AG10803 (cell line): ENCODE results near the gene OR2T10.
"Not testable (repeated sequence)": the region's sequence is repeated elsewhere in the genome, so short reads cannot be mapped to it uniquely, and the experiment has no call there.

Experiments
- DNase-seq: peaks from one replicate; pipeline ENCODE4 v3.0.0; 2010; ENCODE audit warnings: low read depth
- H3K4me3 ChIP-seq: 2 replicates; pipeline ENCODE4 v1.5.1; 2011; ENCODE audit warnings: mild to moderate bottlenecking, low read length, control low read depth
- TF ChIP-seq, protein P1 (sequence below): conservative IDR thresholded peaks from 2 replicates; pipeline ENCODE4 v1.5.1; 2011; ENCODE audit warnings: mild to moderate bottlenecking, low read length, control low read depth, inconsistent platforms

Gene OR2T10

DNA sequence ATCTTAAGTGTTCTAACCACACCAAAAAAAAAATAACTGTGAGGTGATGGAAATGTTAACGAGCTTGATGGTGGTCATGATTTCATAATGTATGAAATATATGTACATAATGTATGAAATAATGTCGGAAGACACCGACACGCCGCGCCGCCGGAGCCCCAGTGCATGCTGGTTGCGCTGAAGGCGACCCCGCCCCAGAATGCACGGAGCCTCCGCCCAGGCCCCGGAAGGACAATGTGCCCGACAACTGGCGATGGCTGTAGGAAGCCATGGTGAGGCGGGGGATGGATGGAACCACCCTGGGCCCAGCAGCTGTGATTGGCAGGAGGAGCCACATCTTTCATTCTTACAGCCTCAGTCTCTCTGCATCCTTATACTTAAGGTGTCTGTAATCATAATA, 7.4 kb downstream of the OR2T10 start:
- TF ChIP-seq, protein P1, sequence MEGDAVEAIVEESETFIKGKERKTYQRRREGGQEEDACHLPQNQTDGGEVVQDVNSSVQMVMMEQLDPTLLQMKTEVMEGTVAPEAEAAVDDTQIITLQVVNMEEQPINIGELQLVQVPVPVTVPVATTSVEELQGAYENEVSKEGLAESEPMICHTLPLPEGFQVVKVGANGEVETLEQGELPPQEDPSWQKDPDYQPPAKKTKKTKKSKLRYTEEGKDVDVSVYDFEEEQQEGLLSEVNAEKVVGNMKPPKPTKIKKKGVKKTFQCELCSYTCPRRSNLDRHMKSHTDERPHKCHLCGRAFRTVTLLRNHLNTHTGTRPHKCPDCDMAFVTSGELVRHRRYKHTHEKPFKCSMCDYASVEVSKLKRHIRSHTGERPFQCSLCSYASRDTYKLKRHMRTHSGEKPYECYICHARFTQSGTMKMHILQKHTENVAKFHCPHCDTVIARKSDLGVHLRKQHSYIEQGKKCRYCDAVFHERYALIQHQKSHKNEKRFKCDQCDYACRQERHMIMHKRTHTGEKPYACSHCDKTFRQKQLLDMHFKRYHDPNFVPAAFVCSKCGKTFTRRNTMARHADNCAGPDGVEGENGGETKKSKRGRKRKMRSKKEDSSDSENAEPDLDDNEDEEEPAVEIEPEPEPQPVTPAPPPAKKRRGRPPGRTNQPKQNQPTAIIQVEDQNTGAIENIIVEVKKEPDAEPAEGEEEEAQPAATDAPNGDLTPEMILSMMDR = no peak
- H3K4me3 ChIP-seq = no peak overlapping the region
- DNase-seq = no peak

DNA sequence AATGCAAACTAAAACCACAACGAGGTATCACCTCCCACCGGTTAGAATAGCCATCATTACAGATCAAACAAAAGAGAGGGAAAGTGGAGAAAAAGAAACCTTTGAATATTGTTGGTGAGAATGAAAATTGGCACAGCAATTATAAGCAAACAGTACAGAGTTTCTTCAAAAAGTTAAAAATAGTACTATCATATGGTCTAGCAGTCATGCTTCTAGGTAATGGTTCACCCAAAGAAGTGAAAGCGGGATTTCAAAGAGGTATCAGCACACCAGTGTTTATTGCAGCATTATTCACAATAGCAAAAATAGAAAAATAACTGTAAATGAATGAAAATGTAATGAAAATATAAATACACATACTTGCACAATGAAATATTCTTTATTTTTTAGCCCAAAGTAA, 8.2 kb downstream of the OR2T10 start:
- DNase-seq = no peak
- TF ChIP-seq, protein P1 = no peak
- H3K4me3 ChIP-seq = no peak overlapping the region

DNA sequence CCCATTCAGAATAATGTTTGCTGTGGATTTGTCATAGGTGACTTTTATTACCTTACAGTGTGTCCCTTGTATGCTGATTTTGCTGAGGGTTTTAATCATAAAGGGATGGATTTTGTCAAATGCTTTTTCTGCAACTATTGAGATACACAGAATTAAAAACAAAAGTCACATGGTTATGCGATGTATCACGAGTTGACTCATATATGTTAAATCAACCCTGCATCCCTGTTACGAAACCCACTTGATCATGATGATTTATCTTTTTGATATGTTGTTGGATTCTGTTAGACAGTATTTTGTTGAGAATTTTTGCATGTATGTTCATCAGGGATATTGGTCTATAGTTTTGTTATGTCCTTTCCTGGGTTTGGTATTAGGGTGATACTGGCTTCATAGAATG, 12.2 kb downstream of the OR2T10 start:
- TF ChIP-seq, protein P1 = no peak
- H3K4me3 ChIP-seq = no peak overlapping the region
- no peak for DNase-seq

DNA sequence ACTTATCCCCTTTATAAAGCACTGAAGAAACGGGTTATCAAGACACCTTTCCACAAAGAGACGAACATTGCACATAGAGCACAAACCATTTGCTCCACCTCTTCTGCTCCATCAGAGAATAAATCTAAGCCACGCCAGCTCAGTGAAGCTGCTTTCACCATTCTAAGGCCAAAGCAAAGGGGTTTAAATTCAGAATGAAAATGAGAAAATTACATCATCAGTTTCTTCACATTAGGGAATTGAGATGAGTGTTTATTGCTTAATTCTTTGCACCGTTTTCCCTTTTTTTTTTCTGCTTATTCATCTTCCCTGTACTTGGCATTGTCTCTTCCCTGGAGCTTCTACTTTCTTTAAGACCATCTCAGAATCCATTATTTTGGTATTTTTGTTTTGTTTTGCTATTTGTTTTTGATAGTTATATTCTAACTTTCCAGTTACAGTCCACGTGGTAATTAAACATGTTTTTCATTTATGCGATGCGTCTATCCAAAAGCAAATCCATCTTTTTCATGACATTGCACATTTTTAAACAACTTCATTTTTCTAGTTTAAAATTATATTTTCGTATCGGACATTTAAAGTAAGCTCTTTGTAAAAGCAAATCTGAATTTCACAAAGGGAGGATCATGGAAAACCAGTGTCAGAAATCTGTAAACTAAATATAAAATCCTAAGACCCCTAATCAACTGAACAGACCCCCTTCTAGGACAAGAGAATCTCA, 21.1 kb downstream of the OR2T10 start:
- TF ChIP-seq, protein P1 = no peak
- H3K4me3 ChIP-seq = no peak overlapping the region
- DNase-seq = no peak

DNA sequence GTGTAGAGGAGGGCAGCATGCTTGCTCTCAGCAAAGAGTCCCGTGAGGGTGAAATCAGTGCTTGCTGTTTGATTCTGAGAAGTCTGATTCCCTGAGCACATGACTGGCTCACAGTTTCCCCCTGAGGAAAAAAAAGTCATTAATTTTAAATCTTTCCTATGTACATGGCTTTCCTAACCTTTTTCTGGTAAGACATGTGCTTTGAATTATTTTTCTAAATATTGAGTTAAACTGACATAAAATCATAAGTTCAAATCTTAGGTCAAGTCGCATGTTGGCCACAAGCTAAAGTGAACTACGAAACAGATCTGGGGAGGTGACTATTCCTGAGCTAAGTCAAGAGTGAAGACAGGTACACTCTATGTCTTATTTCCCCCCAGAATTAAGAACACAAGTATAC, 22.8 kb downstream of the OR2T10 start, which contains the start of gene OR2T34:
TSS of gene OR2T34 (minus strand) at position 101 of the 400 bp plus-strand sequence. CDS start at position 101, 0 bp downstream.
- not testable (repeated sequence) for H3K4me3 ChIP-seq, DNase-seq

DNA sequence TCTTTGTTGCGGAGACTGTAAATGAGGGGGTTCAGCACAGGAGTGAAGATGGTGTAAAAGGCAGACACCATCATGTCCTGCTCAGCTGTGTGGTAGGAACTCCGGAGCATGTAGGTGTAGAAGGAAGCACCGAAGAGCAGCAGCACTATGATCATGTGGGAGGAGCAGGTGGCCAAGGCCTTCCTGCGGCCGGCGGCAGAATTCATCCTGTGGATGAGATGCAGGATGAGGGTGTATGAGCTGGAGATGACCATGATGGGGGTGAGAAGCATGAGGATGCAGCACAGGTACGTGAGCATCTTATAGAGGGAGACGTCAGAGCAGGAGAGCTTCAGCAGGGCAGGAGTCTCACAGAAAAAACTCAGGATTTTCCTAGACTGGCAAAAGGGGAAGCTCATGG, 23.6 kb downstream of the OR2T10 start:
- DNase-seq, H3K4me3 ChIP-seq: not testable (repeated sequence)

DNA sequence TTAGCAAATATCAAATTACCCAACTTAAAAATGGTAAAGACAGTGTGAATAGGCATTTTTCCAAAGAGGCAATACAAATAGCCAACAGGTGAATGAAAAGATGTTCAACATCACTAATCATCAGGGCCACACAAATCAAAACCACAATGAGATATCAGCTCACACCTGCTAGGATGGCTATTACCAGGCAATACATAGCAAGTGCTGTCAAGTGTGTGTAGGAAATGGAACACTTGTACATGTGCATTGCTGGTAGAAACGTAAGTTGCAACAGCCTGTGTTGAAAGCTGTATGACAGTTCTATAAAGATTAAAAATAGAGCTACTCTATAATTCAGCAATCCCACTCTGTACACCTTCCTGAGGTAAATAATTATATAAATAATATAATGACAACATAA, 25.5 kb downstream of the OR2T10 start:
- DNase-seq, H3K4me3 ChIP-seq: not testable (repeated sequence)

DNA sequence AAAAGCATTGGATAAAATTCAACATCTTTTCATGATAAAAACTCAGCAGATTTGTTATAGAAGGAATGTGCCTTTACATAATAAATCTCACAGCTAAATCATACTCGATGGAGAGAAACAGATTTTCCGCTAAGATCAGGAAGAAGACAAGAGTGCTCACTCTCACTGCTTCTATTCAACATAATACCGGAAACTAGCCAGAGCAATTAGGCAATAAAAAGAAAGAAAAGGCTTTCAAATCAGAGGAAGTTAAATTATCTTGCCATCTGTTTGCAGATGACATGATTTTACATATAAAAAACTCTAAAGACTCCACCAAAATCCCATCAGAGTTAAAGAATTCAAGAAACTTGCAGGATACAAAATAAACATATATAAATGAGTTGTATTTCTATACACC, 26.7 kb downstream of the OR2T10 start:
- not testable (repeated sequence) for H3K4me3 ChIP-seq, DNase-seq

DNA sequence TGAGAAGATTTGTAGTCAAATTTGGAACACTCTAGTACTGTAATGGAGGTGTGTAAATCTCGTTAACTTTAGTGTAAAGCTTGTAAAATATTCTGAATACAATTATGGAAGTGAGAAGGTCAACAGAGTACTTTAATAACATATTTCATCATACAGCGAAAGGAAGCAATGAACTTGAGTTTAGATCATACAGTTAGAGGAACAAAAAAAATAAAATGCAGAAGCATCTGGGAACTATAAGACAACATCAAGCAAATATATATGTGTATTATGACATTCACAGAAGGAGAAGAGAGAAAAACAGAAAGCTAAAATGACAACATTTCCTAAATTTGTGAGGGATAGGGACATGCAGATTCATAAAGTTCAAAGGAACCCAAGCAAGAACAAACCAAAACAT, 28.5 kb downstream of the OR2T10 start:
- not testable (repeated sequence) for DNase-seq

DNA sequence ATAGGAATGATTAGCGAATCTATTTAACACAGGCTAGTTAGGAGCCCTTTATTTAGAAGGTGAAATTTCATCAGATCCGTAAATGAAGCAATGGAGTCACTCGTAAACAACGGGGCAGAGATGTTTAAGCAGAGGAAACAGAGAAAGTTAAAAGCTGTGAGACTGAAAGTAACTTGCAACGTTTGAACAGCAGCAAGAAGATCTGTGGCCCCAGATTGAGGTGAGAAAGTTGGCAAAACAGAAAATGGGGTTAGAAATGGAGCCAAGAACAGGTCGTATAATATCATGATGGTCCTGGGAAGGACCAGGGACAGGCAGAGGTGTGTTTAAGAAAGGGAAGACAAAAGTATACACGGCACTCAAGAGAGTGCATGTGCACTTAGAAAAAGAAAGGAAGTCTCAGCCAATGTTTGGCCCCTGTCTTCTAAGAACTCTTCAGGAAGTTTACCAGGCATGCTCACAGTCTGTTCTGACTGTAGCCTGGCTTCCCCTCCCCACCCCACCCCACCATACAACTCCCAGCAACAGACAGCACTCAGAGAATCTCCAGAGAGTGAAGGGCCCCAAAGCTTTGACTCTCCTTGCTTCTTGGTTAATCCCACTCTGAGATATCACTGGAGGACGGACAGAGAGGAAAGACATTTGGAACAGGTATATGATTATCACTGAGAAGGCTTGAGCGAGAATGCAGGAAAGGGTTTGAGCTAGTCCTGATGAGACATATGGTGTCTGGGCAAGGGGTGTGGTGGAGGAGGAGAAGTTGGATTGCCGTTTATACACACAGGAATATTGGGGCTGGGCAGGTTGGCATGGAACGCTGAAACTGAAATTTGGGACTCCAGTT, 31.7 kb downstream of the OR2T10 start:
- H3K4me3 ChIP-seq, DNase-seq: not testable (repeated sequence)

More for the DNA sequence above, 28.5 kb downstream of the OR2T10 start:
- H3K4me3 ChIP-seq = not testable (repeated sequence)

DNA sequence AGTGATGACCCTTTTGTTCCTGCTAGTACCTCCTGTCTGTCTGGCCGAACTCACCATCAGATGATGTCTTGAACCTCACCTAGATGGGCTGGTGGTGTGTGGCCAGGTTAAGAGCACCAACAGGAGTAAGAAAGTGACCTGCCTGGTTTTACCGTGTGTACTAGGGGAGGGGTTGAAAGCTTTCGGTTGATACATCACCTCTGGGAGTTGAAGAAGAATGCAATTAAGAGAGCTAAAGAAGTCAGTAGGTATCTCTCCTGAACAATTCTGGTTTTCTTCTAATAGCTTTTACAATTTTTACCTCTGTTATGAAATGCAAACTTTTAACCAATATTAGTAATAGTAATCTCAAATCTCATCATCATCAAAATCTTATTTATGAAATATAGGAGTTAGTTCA, 34.8 kb downstream of the OR2T10 start, which contains the start of gene OR2T29:
TSS of gene OR2T29 (minus strand) at position 101 of the 400 bp plus-strand sequence. CDS start 3,281 bp downstream, outside the sequence.
- not testable (repeated sequence) for H3K4me3 ChIP-seq, DNase-seq

DNA sequence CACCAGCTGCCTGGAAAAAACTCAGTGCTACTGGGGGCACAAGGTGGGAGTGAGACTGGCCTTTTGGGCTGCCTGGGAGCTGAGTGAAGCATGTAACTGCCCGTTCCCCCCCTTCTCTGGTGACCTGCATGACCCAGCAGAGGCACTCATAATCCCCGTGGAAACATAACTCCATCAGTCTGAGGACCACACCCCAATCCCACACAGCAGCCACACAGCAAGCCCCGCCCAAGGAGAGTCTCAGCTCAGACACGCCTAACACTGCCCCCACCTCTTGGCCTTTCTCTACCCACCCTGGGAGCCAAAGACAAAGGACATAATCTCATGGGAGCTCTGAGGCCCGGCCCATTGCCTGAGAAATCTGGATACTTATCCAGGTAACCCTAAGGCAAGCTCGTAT, 46.5 kb downstream of the OR2T10 start:
- DNase-seq, H3K4me3 ChIP-seq: not testable (repeated sequence)

DNA sequence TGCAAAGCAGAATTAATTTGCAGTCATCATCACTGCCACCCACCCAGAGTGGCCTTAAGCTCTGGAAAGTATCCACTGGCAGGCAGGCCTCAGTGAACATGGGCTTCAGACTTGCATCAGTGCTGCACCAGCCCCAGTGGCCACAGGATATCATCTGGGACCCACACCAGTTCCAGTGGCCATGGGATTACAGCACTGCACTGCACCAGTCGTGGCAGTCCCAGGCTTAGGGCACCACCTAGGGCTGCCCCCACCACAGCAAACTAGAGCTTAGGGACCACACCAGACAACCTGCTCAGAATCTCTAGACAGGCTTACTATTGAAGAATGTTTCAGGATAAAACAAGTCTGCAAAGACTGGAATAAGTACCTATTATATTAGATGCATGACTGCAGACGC, 50.1 kb downstream of the OR2T10 start:
- H3K4me3 ChIP-seq, DNase-seq: not testable (repeated sequence)
